Right atrium auricular region (tissue), 2 donors: ENCODE measurements around the gene HSPA14. TPM values are rescaled to one million over a fixed set of nuclear protein-coding genes. Genes with fewer than 3 reads are reported as not detected.

Source experiments
- DNase-seq: peaks from one replicate; pipeline ENCODE4 v3.0.0-alpha.2; 2019; ENCODE audit warnings: low spot score
- H3K27ac ChIP-seq, 2 donors: fragments of 200-600 bp; sonication (generic); 1 replicate in 1 of 2; 2 replicates in 1 of 2; pipeline ENCODE4 v1.5.1; 2016 to 2019
- H3K27me3 ChIP-seq, 2 donors: fragments of 200-600 bp; sonication (generic); one replicate each; pipeline versions ENCODE4 v1.5.1 to v1.6.0; 2017 to 2019
- H3K36me3 ChIP-seq: fragments of 200-600 bp; sonication (generic); one replicate; pipeline ENCODE4 v1.5.1; 2016
- H3K4me1 ChIP-seq, 2 donors: fragments of 200-600 bp; sonication (generic); one replicate each; pipeline versions ENCODE4 v1.5.1 to v1.6.0; 2017 to 2019
- H3K4me3 ChIP-seq, 2 donors: fragments of 200-600 bp; sonication (generic); 1 replicate in 1 of 2; 2 replicates in 1 of 2; pipeline ENCODE4 v1.5.1; 2017 to 2019; ENCODE audit warnings: mild to moderate bottlenecking in 1 of 2, moderate library complexity in 1 of 2
- H3K9me3 ChIP-seq, 2 donors: fragments of 200-600 bp; sonication (generic); one replicate each; pipeline ENCODE4 v1.5.1; 2019
- total RNA-seq, 2 donors: library from RNA; depleted of rRNA; stranded (reverse); fragments of >200 nt; gene quantifications; one replicate each; pipeline ENCODE4 v1.1.0, GENCODE V29; 2016
- TF ChIP-seq, protein P1 (sequence below), 2 donors: fragments of 200-600 bp; sonication (generic); IDR thresholded peaks; one replicate each; pipeline ENCODE4 v1.5.1; 2019; ENCODE audit warnings: antibody characterized with exemption in 2 of 2

HSPA14 gene
- total RNA-seq, 2 donors from 2014 or later: 6.1 to 9.7 TPM

DNA sequence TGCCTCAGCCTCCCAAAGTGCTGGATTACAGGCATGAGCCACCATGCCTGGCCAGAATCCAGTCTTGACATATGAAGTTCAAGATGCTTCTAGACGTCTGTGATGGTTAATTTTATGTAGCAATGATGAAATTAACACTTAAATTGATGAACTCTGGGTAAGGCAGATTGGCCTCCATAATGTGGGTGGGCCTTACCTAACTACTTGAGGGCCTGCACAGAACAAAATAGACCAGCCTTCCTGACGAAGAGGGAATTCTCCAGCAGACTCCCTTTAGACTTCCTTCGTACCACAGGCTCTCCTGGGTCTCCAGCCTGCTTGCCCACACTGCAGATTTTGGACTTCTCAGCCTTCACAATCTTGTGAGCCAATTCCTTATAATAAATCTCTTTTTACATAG lies 5.0 kb upstream of the HSPA14 start:
- Histone ChIP-seq H3K36me3 (no peaks in the 10 kb centered on the region), H3K4me1 (peaks cover 0 to 10% of the 10 kb centered on the region in 2 donors), H3K9me3 (no peaks in the 10 kb centered on the region), H3K27me3 (no peaks in the 10 kb centered on the region), H3K4me3 (no peak overlapping the region), H3K27ac (no peak overlapping the region)
- no peak for DNase-seq
- TF ChIP-seq, protein P1, sequence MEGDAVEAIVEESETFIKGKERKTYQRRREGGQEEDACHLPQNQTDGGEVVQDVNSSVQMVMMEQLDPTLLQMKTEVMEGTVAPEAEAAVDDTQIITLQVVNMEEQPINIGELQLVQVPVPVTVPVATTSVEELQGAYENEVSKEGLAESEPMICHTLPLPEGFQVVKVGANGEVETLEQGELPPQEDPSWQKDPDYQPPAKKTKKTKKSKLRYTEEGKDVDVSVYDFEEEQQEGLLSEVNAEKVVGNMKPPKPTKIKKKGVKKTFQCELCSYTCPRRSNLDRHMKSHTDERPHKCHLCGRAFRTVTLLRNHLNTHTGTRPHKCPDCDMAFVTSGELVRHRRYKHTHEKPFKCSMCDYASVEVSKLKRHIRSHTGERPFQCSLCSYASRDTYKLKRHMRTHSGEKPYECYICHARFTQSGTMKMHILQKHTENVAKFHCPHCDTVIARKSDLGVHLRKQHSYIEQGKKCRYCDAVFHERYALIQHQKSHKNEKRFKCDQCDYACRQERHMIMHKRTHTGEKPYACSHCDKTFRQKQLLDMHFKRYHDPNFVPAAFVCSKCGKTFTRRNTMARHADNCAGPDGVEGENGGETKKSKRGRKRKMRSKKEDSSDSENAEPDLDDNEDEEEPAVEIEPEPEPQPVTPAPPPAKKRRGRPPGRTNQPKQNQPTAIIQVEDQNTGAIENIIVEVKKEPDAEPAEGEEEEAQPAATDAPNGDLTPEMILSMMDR (IDR thresholded peaks at IDR 0.05): no peak

DNA sequence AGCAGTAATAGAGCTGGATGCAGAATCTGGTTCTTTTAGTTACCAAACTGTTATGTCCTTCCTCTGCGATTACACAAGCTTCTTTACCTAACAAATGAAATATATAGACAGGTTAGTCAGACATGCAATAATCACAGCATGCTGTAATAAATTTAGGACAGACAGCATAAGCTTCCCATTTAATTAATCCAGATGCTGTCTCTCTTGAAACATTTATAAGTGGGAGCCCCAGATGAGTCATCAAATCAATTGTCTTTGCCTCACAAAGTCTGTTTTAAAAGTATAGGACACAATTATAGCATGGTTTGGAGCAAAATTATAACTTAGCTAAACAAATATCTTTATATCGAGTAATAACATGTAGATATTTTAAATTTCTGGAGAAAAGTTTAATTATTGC lies 1.9 kb upstream of the HSPA14 start:
- no peak overlapping the region for H3K4me3 ChIP-seq
- H3K27ac ChIP-seq: peak overlapping the region in 1 of 2 donors; percentile 98
- H3K4me1 ChIP-seq: peaks cover 0 to 16% of the 10 kb centered on the region in 2 donors
- TF ChIP-seq, protein P1 (IDR thresholded peaks at IDR 0.05): no peak
- H3K27me3 ChIP-seq: no peaks in the 10 kb centered on the region
- no peaks in the 10 kb centered on the region for H3K9me3 ChIP-seq
- no peaks in the 10 kb centered on the region for H3K36me3 ChIP-seq
- no peak for DNase-seq

DNA sequence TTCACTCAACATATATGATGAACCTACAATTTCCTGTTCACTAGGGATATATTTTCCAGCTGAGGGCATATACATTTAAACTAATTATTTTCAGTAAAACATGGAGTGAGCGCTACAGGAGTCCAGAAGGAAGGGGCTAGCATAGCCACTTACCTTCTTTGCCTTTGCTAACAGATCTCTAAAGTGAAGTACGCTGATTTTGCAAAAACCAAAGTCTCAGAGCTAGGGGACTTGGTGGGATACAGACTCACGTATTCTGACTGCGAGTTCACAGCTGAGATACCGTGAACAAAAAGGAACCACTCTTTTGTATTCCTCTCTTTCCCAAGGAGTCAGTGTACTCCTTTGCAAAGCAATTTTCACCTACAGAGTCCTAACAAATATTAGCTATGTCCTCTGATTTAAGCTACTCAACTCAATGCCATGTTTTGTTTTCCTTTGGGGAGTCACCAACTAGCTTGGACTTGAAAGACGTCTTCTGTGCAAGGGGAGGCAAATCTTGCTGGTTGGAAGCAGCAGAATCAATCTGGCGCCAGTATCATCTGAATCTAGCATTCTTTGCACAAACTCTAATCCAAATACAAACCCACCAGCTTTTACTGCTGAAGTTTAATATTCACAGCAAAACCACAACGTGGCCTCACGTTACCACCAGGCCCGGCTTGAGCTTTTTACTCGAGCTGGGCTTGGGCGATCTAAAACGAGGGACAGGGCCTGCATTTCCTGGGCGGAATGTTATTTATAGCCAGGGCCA lies 926 bp upstream of the HSPA14 start:
- Histone ChIP-seq H3K4me3 (peak overlapping the region; percentile 97 to 99), H3K9me3 (no peaks in the 10 kb centered on the region), H3K27me3 (no peaks in the 10 kb centered on the region), H3K36me3 (peaks cover 9% of the 10 kb centered on the region), H3K27ac (peak overlapping the region; percentile 92 to 98), H3K4me1 (peaks cover 0 to 16% of the 10 kb centered on the region in 2 donors)
- TF ChIP-seq, protein P1 (IDR thresholded peaks at IDR 0.05): no peak
- DNase-seq: no peak

DNA sequence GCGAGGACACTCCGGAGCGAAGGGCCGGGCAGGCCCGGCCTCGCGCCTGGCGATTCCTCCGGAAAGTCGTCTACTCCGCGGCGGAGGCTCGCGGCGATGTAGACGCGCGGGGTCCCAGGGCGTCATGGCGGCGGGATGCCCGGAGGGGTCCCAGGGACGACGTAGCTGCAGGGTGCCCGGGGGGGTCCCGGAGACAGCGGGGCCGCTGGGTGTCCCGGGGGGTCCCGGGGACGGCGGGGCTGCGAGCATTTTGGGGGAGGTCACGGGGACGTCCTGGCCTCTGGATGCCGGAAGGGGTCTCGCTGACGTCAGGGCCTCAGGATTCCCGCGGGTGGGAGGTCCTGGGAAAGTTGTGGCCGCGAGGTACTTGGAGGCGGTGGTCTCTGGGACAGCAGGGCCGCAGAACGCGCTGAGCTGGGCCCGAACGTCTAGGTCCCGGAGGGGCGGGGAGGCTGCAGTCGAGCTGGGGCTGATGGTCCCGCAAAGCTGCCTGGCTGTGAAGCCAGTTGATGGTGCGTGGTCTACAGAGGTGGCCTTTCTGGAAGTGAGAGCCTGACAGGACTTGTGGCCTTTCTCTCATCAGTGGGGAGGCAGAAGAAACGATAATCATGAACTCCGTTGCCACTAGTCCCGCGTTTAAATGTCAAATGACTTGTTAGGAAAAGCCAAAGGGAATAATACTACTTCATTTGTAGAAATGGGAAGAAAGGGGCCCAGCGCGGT lies 637 bp downstream of the HSPA14 start:
- no peaks in the 10 kb centered on the region for H3K27me3 ChIP-seq
- no peak for DNase-seq
- TF ChIP-seq, protein P1 (IDR thresholded peaks at IDR 0.05): no peak
- peaks cover 0 to 16% of the 10 kb centered on the region in 2 donors for H3K4me1 ChIP-seq
- H3K4me3 ChIP-seq: peak overlapping the region; percentile 97 to 99
- H3K9me3 ChIP-seq: no peaks in the 10 kb centered on the region
- peak overlapping the region; percentile 92 to 98 for H3K27ac ChIP-seq
- H3K36me3 ChIP-seq: peaks cover 25% of the 10 kb centered on the region

DNA sequence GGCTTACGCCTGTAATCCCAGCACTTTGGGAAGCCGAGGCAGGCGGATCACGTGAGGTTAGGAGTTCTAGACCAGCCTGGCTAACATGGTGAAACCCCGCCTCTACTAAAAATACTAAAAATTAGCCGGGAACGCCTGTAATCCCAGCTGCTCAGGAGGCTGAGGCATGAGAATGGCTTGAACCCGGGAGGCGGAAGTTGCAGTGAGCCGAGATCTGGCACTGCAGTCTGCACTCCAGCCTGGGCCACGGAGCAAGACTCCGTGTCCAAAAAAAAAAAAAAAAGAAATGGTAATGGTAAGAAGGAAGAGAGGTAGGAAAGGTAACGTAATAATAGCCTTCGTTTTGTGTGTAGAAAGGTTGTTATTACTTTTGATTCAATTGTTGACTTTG lies 1.2 kb downstream of the HSPA14 start:
- peaks cover 0 to 16% of the 10 kb centered on the region in 2 donors for H3K4me1 ChIP-seq
- no peaks in the 10 kb centered on the region for H3K27me3 ChIP-seq
- H3K36me3 ChIP-seq: peaks cover 30% of the 10 kb centered on the region
- no peak for DNase-seq
- H3K27ac ChIP-seq: peak overlapping the region; percentile 92 to 98
- no peaks in the 10 kb centered on the region for H3K9me3 ChIP-seq
- TF ChIP-seq, protein P1 (IDR thresholded peaks at IDR 0.05): no peak
- H3K4me3 ChIP-seq: peak overlapping the region; percentile 97 to 99
